HepG2 (cell line): ENCODE data around the gene ZNF697. TPM values are rescaled to one million over a fixed set of nuclear protein-coding genes. Genes with fewer than 3 reads are reported as not detected.

ENCODE experiments used
- CENPT ChIP-seq: sonication (generic); formaldehyde crosslinking; IDR thresholded peaks from 2 replicates; pipeline ENCODE4 v1.8.0; 2022; ENCODE audit warnings: low read depth, mild to moderate bottlenecking, moderate library complexity, missing genetic modification reagents
- E2F1 ChIP-seq: sonication (generic); formaldehyde crosslinking; IDR thresholded peaks from 2 replicates; pipeline ENCODE4 v1.5.0; 2020; ENCODE audit warnings: missing genetic modification reagents
- FOXK1 ChIP-seq: sonication (generic); formaldehyde crosslinking; IDR thresholded peaks from 2 replicates; pipeline ENCODE4 v1.4.0; 2020; ENCODE audit warnings: low read depth, missing genetic modification reagents, borderline replicate concordance
- GATA4 ChIP-seq: sonication (generic); IDR thresholded peaks from 2 replicates; pipeline ENCODE4 v1.6.1; 2016; ENCODE audit warnings: antibody characterized with exemption, low read depth, borderline replicate concordance
- MTA1 ChIP-seq: sonication (generic); formaldehyde crosslinking; IDR thresholded peaks from 2 replicates; pipeline ENCODE4 v1.4.0; 2020; ENCODE audit warnings: missing genetic modification reagents, mild to moderate bottlenecking, borderline replicate concordance
- MTA3 ChIP-seq: sonication (generic); formaldehyde crosslinking; IDR thresholded peaks from 2 replicates; pipeline ENCODE4 v1.4.0; 2020; ENCODE audit warnings: missing genetic modification reagents
- THAP11 ChIP-seq: IDR thresholded peaks from 2 replicates; pipeline ENCODE4 v1.6.1; 2016; ENCODE audit warnings: missing biosample characterization, missing genetic modification reagents
- TRIM24 ChIP-seq: sonication (generic); formaldehyde crosslinking; IDR thresholded peaks from 2 replicates; pipeline ENCODE4 v1.8.0; 2022; ENCODE audit warnings: mild to moderate bottlenecking, missing genetic modification reagents
- YY1 ChIP-seq: IDR thresholded peaks from 2 replicates; pipeline ENCODE4 v1.6.1; 2011; ENCODE audit warnings: low read length, low read depth, moderate library complexity, mild to moderate bottlenecking; ENCODE audit not compliant: insufficient read depth, insufficient replicate concordance
- ZBTB2 ChIP-seq: sonication (generic); formaldehyde crosslinking; IDR thresholded peaks from 2 replicates; pipeline ENCODE4 v1.8.0; 2022; ENCODE audit warnings: low read depth, missing genetic modification reagents
- ZNF101 ChIP-seq: sonication (generic); formaldehyde crosslinking; IDR thresholded peaks from 2 replicates; pipeline ENCODE4 v1.4.0; 2020; ENCODE audit warnings: mild to moderate bottlenecking, low read depth, missing genetic modification reagents, borderline replicate concordance
- ZNF407 ChIP-seq: sonication (generic); formaldehyde crosslinking; IDR thresholded peaks from one replicate; pipeline ENCODE4 v1.5.1; 2020; ENCODE audit warnings: mild to moderate bottlenecking, missing genetic modification reagents; ENCODE audit errors: not compliant biosample characterization
- ZNF747 ChIP-seq: sonication (generic); formaldehyde crosslinking; IDR thresholded peaks from 2 replicates; pipeline ENCODE4 v1.8.1; 2023; ENCODE audit warnings: missing genetic modification reagents, mild to moderate bottlenecking, borderline replicate concordance
- ZNF883 ChIP-seq: sonication (generic); formaldehyde crosslinking; IDR thresholded peaks from 2 replicates; pipeline ENCODE4 v1.5.1; 2020; ENCODE audit warnings: mild to moderate bottlenecking, missing genetic modification reagents; ENCODE audit errors: not compliant biosample characterization
- ZNF891 ChIP-seq: sonication (generic); formaldehyde crosslinking; IDR thresholded peaks from 2 replicates; pipeline ENCODE4 v1.5.0; 2020; ENCODE audit warnings: mild to moderate bottlenecking, missing genetic modification reagents
- polyA plus RNA-seq, 8 experiments: library from polyadenylated mRNA; depleted of rRNA in 3 of 8; stranded (reverse) in 7 of 8; unstranded in 1 of 8; fragments of >200 nt; fragmentation: Illumina TruSeq in 4 of 8; extraction: Trizol in 4 of 8; gene quantifications; 2 replicates each; pipeline versions ENCODE4 v1.2.1 to v1.2.3, GENCODE V29; 2011 to 2016; ENCODE audit warnings: low read depth in 4 of 8, missing spikeins in 1 of 8, mixed read lengths in 1 of 8; ENCODE audit not compliant: insufficient read depth in 1 of 8
- total RNA-seq, 5 experiments: library from RNA; depleted of rRNA; stranded (reverse); fragments of >200 nt; fragmentation: Illumina TruSeq; extraction: Trizol; gene quantifications; 2 replicates each; pipeline ENCODE4 v1.2.3, GENCODE V29; 2016; ENCODE audit warnings: low read depth in 1 of 5
- TF ChIP-seq, protein P1 (sequence below): sonication (generic); formaldehyde crosslinking; IDR thresholded peaks from 2 replicates; pipeline ENCODE4 v1.5.1; 2020; ENCODE audit warnings: missing genetic modification reagents, mild to moderate bottlenecking, borderline replicate concordance

ZNF697 gene
- total and polyA plus RNA-seq, 2 of the 13 experiments (the other 11 are each of a cell fraction or from before 2014, with no cell fraction given), result 2.3 to 7.1 TPM

DNA sequence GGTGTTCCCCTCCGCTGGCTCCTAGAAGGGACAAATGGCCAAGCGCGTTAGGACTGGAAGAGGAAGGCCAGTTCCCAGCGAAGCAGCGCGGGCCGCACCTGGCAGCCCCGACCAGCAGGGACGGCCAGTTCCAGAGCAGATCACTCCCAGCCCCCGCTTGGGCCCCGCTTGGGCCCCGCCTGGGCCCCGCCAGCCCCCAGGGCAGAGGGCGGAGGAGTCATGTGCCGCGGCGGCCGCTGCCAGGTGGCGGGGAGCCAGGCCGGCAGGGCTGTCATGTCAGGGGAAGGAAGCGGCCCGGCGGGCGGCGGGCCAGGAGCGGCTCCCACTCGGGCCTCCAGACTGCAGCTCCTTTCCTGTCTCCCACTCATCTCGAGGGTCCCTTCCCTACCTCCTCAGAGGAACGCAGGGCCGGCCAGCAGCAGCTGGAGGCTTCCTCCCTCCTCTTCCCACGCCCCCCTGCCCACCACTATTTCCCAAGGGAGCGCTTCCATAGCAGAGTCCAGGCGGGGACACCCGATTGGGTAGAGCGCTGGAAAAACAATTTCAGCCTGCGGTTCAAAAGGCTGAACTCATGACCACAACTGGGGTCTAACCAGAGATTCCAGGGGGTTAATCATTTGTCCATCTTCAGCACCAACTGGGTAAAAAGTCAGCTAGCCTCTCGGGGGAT is 16.5 kb downstream of the ZNF697 start (continued):
- TF ChIP-seq, protein P1, sequence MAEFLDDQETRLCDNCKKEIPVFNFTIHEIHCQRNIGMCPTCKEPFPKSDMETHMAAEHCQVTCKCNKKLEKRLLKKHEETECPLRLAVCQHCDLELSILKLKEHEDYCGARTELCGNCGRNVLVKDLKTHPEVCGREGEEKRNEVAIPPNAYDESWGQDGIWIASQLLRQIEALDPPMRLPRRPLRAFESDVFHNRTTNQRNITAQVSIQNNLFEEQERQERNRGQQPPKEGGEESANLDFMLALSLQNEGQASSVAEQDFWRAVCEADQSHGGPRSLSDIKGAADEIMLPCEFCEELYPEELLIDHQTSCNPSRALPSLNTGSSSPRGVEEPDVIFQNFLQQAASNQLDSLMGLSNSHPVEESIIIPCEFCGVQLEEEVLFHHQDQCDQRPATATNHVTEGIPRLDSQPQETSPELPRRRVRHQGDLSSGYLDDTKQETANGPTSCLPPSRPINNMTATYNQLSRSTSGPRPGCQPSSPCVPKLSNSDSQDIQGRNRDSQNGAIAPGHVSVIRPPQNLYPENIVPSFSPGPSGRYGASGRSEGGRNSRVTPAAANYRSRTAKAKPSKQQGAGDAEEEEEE, result no peak
- peak; percentile 76; the same call in 1 of the 2 replicates for TF ChIP-seq MTA1
- TF ChIP-seq THAP11 (CRISPR knock-in tag), result peak; percentile 57
- no peak for TF ChIP-seq ZNF101 (CRISPR knock-in tag)
- no peak for TF ChIP-seq TRIM24 (CRISPR knock-in tag)
- no peak for TF ChIP-seq GATA4
- TF ChIP-seq MTA3 (CRISPR knock-in tag), result no peak
- TF ChIP-seq CENPT, result no peak; the same call in 1 of the 2 replicates
- TF ChIP-seq YY1, result peak; percentile 52
- peak; percentile 68 for TF ChIP-seq ZNF883 (CRISPR knock-in tag)
- TF ChIP-seq E2F1, result peak; percentile 23; the same call in 1 of the 2 replicates
- peak; percentile 68; the same call in 1 of the 2 replicates for TF ChIP-seq ZNF747 (CRISPR knock-in tag)
- TF ChIP-seq ZNF891 (CRISPR knock-in tag), result no peak
- TF ChIP-seq ZBTB2 (CRISPR knock-in tag), result no peak
- TF ChIP-seq ZNF407, result peak; percentile 76
- TF ChIP-seq FOXK1 (CRISPR knock-in tag), result peak; percentile 59; the same call in 1 of the 2 replicates
